Stimulated activated memory B cell treated with anti-CD40 and anti-IgM and Interleukin-4, amounts not matched to agents 10 μg/mL and 1 μg/mL and 100 μg/mL, for 72 hours (primary cell): ENCODE results near the gene TP63.
"Not testable (repeated sequence)": the region's sequence is repeated elsewhere in the genome, so short reads cannot be mapped to it uniquely, and the experiment has no call there.

Experiments used
- ATAC-seq: fragments of 150-1000 bp; cut with Tn5 transposase; 2 replicates; pipeline ENCODE4 v1.10.0; 2021
- H3K27ac Mint-ChIP-seq: one replicate; pipeline ENCODE4 v1.8.0; 2022; ENCODE audit warnings: mild to moderate bottlenecking, mixed read lengths
- H3K27me3 Mint-ChIP-seq: one replicate; pipeline ENCODE4 v1.8.0; 2022; ENCODE audit warnings: mixed read lengths
- H3K36me3 Mint-ChIP-seq: one replicate; pipeline ENCODE4 v1.8.0; 2022; ENCODE audit warnings: mixed read lengths
- H3K4me1 Mint-ChIP-seq: one replicate; pipeline ENCODE4 v1.8.0; 2022; ENCODE audit warnings: mixed read lengths
- H3K4me3 Mint-ChIP-seq: one replicate; pipeline ENCODE4 v1.8.0; 2022; ENCODE audit warnings: mild to moderate bottlenecking, moderate library complexity, mixed read lengths
- H3K9me3 Mint-ChIP-seq: one replicate; pipeline ENCODE4 v1.8.0; 2022; ENCODE audit warnings: mixed read lengths

The TP63 gene

DNA sequence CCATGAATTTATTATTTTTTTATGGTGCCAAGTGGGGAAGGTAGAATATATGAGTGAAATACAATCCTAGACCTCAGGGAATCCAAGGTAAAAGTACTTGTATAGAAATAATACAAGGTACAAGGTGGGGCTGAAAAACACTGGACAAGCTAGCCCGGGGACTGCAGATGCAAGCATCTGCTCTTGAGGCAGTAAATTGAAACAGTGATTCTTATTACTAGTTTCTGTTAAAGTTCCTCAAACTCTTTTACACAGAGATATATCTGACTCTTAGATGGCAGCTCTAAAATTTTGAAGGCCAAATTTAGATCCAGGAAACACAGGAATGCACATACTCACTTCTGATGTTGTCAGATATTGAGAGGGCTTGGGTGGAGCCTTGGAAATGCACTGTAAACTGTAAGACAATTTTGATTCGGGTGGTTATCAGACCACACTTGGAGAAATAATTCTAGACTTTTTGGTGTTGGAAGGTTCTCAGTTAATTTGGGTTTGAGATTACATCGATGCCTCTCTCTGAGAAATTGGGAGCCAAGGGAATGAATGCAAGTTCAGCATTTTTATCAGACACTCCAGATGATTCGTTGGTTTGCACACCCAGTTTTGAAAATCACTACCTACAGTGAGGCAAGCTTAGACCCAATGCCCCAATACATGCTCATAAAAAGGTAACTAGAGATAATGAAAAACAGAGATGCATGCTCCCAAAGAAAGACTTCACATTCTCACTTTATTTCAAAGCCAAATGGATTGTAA lies 7.3 kb downstream of the TP63 start:
- ATAC-seq, result no peak
- Mint-ChIP-seq H3K4me3 (no peak overlapping the region), H3K27me3 (no peaks in the 10 kb centered on the region), H3K36me3 (no peaks in the 10 kb centered on the region), H3K27ac (no peak overlapping the region), H3K4me1 (no peaks in the 10 kb centered on the region), H3K9me3 (no peaks in the 10 kb centered on the region)

GRCh38 chr3:189641776-189642175 lies 10.6 kb downstream of the TP63 start:
- H3K36me3 Mint-ChIP-seq, result no peaks in the 10 kb centered on the region
- no peaks in the 10 kb centered on the region for H3K4me1 Mint-ChIP-seq
- no peak overlapping the region for H3K27ac Mint-ChIP-seq
- no peaks in the 10 kb centered on the region for H3K9me3 Mint-ChIP-seq
- no peak for ATAC-seq
- no peak overlapping the region for H3K4me3 Mint-ChIP-seq
- H3K27me3 Mint-ChIP-seq, result no peaks in the 10 kb centered on the region

- Mint-ChIP-seq H3K4me3 (no peak overlapping the region), H3K36me3 (no peaks in the 10 kb centered on the region)
These were observed 15.8 kb downstream of the TP63 start for GRCh38 chr3:189646853-189647542.

GRCh38 chr3:189652042-189652441 lies 20.9 kb downstream of the TP63 start:
- no peak overlapping the region for H3K27ac Mint-ChIP-seq
- no peaks in the 10 kb centered on the region for H3K4me1 Mint-ChIP-seq
- no peaks in the 10 kb centered on the region for H3K27me3 Mint-ChIP-seq
- H3K9me3 Mint-ChIP-seq, result peaks cover 17% of the 10 kb centered on the region
- no peak for ATAC-seq
- no peak overlapping the region for H3K4me3 Mint-ChIP-seq
- no peaks in the 10 kb centered on the region for H3K36me3 Mint-ChIP-seq

More at GRCh38 chr3:189646853-189647542, 15.8 kb downstream of the TP63 start:
- no peaks in the 10 kb centered on the region for H3K27me3 Mint-ChIP-seq
- peaks cover 5% of the 10 kb centered on the region for H3K9me3 Mint-ChIP-seq
- no peak overlapping the region for H3K27ac Mint-ChIP-seq
- no peak for ATAC-seq
- H3K4me1 Mint-ChIP-seq, result no peaks in the 10 kb centered on the region

DNA sequence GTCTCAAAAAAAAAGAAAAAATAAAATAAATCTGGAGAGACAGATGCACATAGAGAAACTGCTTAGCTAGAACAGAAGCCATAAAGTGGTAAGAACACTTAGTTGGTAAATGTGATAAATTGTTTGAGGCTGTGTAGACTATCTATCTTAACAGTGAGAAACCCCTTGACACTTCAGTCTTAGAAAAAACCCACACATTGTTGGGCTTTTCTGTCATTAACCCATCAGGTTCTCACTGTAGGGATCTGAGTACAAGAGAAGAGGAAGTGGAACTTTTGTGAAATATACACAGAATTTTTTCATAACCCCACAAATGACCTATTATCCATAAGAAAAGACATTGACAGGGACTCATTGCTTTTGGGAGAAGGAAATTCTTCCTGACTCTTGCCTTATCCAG lies 24.4 kb downstream of the TP63 start:
- H3K4me3 Mint-ChIP-seq, result no peak overlapping the region
- ATAC-seq, result no peak
- peaks cover 17% of the 10 kb centered on the region for H3K9me3 Mint-ChIP-seq
- no peaks in the 10 kb centered on the region for H3K4me1 Mint-ChIP-seq
- no peak overlapping the region for H3K27ac Mint-ChIP-seq
- no peaks in the 10 kb centered on the region for H3K27me3 Mint-ChIP-seq
- no peaks in the 10 kb centered on the region for H3K36me3 Mint-ChIP-seq

DNA sequence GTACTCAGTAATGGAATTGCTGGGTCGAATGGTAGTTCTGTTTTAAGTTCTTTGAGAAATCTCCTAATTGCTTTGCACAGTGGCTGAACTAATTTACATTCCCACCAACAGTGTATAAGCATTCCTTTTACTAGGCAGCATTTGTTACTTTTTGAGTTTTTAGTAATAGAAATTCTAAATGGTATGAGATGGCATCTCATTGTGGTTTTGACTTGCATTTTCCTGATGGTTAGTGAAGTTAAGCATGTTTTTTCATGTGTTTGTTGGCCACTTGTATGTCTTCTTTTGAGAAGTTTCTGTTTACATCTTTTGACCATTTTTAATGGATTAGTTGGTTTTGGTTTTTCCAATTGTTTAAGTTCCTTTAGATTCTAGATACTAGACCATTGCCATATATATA lies 28.4 kb downstream of the TP63 start:
- H3K4me1 Mint-ChIP-seq, result no peaks in the 10 kb centered on the region
- no peak overlapping the region for H3K4me3 Mint-ChIP-seq
- H3K9me3 Mint-ChIP-seq, result peaks cover 17% of the 10 kb centered on the region
- ATAC-seq, result no peak
- no peak overlapping the region for H3K27ac Mint-ChIP-seq
- H3K36me3 Mint-ChIP-seq, result no peaks in the 10 kb centered on the region
- no peaks in the 10 kb centered on the region for H3K27me3 Mint-ChIP-seq

GRCh38 chr3:189664311-189664710 lies 33.1 kb downstream of the TP63 start:
- no peaks in the 10 kb centered on the region for H3K4me1 Mint-ChIP-seq
- no peaks in the 10 kb centered on the region for H3K36me3 Mint-ChIP-seq
- no peak overlapping the region for H3K4me3 Mint-ChIP-seq
- no peak overlapping the region for H3K27ac Mint-ChIP-seq
- H3K27me3 Mint-ChIP-seq, result no peaks in the 10 kb centered on the region
- ATAC-seq, result no peak
- no peaks in the 10 kb centered on the region for H3K9me3 Mint-ChIP-seq

DNA sequence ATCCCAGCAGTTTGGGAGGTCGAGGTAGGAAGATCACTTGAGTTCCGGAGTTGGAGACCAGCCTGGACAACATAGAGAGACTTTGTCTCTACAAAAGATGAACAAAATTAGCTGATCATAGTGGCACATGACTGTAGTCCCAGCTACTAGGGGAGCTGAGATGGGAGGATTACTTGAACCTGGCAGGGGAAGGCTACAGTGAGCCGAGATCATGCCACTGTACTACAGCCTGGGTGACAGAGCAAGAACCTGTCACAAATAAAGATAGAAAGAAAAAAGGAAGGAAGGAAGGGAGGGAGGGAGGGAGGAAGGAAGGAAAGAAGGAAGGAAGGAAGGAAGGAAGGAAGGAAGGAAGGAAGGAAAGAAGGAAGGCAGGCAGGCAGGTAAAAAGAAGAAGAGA lies 41.2 kb downstream of the TP63 start:
- not testable (repeated sequence) for ATAC-seq, H3K27ac Mint-ChIP-seq, H3K4me1 Mint-ChIP-seq

GRCh38 chr3:189673535-189673934 lies 42.3 kb downstream of the TP63 start:
- Mint-ChIP-seq H3K36me3 (no peaks in the 10 kb centered on the region), H3K9me3 (peaks cover 9% of the 10 kb centered on the region), H3K27me3 (no peaks in the 10 kb centered on the region)

More for the DNA sequence above, 41.2 kb downstream of the TP63 start:
- not testable (repeated sequence) for H3K9me3 Mint-ChIP-seq, H3K27me3 Mint-ChIP-seq, H3K4me3 Mint-ChIP-seq, H3K36me3 Mint-ChIP-seq

DNA sequence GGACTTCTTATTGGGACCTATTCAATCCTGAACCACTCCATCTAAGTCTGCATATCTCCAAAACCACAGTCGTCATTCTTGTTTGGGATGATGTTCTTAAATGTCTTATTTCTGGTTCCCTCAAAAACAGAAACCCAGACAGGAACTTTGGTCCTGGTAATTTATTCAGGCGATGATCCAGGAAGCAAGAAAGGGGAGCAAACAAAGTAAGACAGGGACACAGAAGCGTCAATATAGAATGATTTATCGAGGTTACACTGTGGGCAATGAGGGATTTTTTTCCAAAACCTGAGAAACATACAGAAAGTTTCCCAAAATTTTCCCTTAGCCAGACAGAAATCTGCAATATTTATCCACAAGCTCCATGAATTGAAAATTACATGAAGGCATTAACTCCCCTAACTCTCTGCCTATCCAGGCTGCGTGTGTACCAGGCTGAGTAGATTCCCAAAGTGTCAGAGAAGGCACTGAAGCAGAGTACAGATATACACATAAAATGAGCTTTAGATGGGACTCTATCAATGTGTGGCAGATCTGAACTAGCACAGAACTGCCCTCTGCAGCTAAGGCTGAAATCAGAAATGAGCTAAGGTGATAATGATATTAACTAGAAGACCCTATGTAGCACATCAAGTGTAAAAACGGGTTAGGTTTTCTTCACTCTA lies 43.2 kb downstream of the TP63 start:
- Mint-ChIP-seq H3K27ac (no peak overlapping the region), H3K4me1 (peaks cover 6% of the 10 kb centered on the region), H3K27me3 (no peaks in the 10 kb centered on the region), H3K4me3 (no peak overlapping the region), H3K36me3 (no peaks in the 10 kb centered on the region), H3K9me3 (peaks cover 9% of the 10 kb centered on the region)
- ATAC-seq, result no peak

More at GRCh38 chr3:189673535-189673934, 42.3 kb downstream of the TP63 start:
- H3K4me1 Mint-ChIP-seq, result peaks cover 6% of the 10 kb centered on the region
- no peak overlapping the region for H3K27ac Mint-ChIP-seq
- H3K4me3 Mint-ChIP-seq, result no peak overlapping the region
- ATAC-seq, result no peak

DNA sequence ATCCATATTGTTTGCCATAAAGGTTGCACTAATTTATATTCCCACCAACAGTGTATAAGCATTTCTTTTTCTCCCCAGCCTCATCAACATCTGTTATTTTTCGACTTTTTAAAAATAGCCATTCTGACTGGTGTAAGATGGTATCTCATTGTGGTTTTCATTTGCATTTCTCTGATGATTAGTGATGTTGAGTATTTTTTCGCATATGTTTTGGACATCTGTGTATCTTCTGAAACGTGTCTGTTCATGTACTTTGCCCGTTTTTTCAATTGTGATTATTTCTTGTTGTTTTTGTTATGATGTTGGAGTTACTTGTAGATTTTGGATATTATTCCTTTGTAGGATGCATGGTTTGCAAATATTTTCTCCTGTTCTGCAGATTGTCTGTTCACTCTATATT lies 46.5 kb downstream of the TP63 start:
- no peak for ATAC-seq
- no peak overlapping the region for H3K27ac Mint-ChIP-seq
- H3K27me3 Mint-ChIP-seq, result no peaks in the 10 kb centered on the region

DNA sequence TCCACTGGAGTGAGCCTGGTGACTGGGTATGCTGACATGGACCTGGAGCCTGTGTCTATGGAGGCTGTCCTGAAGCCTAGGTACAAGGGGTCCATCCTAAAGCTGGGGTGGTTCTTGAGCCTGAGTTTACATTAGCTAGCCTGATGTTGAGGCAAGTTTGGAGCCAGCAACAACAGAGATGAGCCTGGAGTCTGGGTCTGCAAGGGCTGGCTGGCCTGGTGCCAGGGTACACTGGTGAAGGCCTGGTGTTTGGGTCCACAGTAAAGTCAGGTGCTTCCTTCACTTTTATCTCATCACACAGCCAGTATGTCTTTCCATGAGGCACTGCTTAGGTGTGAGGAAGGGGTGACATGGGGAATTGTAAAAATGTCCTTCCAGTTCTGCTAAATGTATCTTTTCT lies 49.5 kb downstream of the TP63 start:
- no peaks in the 10 kb centered on the region for H3K36me3 Mint-ChIP-seq
- no peaks in the 10 kb centered on the region for H3K4me1 Mint-ChIP-seq
- H3K27ac Mint-ChIP-seq, result no peak overlapping the region
- no peak for ATAC-seq
- H3K27me3 Mint-ChIP-seq, result no peaks in the 10 kb centered on the region
- peaks cover 5% of the 10 kb centered on the region for H3K9me3 Mint-ChIP-seq
- H3K4me3 Mint-ChIP-seq, result no peak overlapping the region

More for the DNA sequence above, 46.5 kb downstream of the TP63 start:
- Mint-ChIP-seq H3K9me3 (peaks cover 5% of the 10 kb centered on the region), H3K36me3 (no peaks in the 10 kb centered on the region), H3K4me1 (no peaks in the 10 kb centered on the region), H3K4me3 (no peak overlapping the region)

DNA sequence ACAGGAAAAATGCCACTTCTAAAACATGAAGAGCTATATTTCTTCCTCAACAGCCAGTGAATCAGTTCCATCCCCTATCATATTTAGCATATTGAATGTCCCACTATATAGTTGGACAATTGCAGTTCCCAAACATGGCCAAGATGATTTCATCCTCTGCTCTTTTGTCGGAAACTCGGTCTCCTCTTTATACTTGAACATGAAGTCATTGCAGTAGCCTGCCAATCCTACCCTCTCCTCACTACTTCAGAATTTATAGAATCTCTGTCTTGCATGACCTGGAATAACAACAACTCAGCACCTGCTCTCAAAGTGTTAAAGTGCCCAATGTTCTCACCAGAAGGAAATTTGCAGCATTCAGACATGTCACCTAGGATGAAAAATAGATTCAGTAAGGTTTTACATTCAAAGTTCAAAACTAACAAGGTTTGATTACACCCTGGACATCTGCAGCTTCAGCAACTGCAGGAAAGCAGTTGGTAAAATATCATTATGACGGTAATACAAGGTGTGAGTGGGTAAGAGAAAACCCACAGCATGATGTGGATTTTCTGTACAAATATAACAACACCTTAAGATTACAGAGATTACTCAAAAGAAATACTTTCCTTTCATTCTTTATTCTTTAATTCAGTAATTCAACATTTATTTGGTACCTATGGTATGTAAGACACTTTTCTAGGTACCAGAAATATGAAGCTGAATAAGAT lies 52.5 kb downstream of the TP63 start:
- H3K27ac Mint-ChIP-seq, result no peak overlapping the region
- H3K4me1 Mint-ChIP-seq, result no peaks in the 10 kb centered on the region
- ATAC-seq, result no peak
- H3K36me3 Mint-ChIP-seq, result no peaks in the 10 kb centered on the region
- H3K4me3 Mint-ChIP-seq, result no peak overlapping the region
- no peaks in the 10 kb centered on the region for H3K27me3 Mint-ChIP-seq
- H3K9me3 Mint-ChIP-seq, result no peaks in the 10 kb centered on the region

- Mint-ChIP-seq H3K4me1 (no peaks in the 10 kb centered on the region), H3K9me3 (no peaks in the 10 kb centered on the region), H3K36me3 (no peaks in the 10 kb centered on the region), H3K27me3 (no peaks in the 10 kb centered on the region), H3K4me3 (no peak overlapping the region), H3K27ac (no peak overlapping the region)
- no peak for ATAC-seq
These were observed 53.1 kb downstream of the TP63 start for GRCh38 chr3:189684317-189684716.

- Mint-ChIP-seq H3K27ac (no peak overlapping the region), H3K9me3 (no peaks in the 10 kb centered on the region), H3K4me3 (no peak overlapping the region), H3K4me1 (no peaks in the 10 kb centered on the region), H3K36me3 (no peaks in the 10 kb centered on the region), H3K27me3 (no peaks in the 10 kb centered on the region)
- ATAC-seq, result no peak
These were observed 54.1 kb downstream of the TP63 start for GRCh38 chr3:189685291-189685690.
